ENCODE measurements around the gene WDFY1.

WDFY1 gene

GRCh38 chr2:223937535-223937934 is 7.6 kb downstream of the WDFY1 start:
- H3K4me3 ChIP-seq (ENCODE audit: low read depth, low read length) = no peak overlapping the region
- no peak for TF ChIP-seq CTCF (IDR thresholded peaks at IDR 0.05; ENCODE audit: low read depth, low read length)

- H3K4me3 ChIP-seq (ENCODE audit: low read depth, low read length) = no peak overlapping the region
Measured at GRCh38 chr2:223936862-223937326, 8.2 kb downstream of the WDFY1 start.

GRCh38 chr2:223935459-223936125 is 9.5 kb downstream of the WDFY1 start:
- TF ChIP-seq CTCF (IDR thresholded peaks at IDR 0.05; ENCODE audit: low read depth, low read length) = no peak
- H3K4me3 ChIP-seq (ENCODE audit: low read depth, low read length) = no peak overlapping the region

More at GRCh38 chr2:223936862-223937326, 8.2 kb downstream of the WDFY1 start:
- TF ChIP-seq CTCF (IDR thresholded peaks at IDR 0.05; ENCODE audit: low read depth, low read length) = no peak

GRCh38 chr2:223934870-223935269 is 10.3 kb downstream of the WDFY1 start:
- no peak overlapping the region for H3K4me3 ChIP-seq (ENCODE audit: low read depth, low read length)
- no peak for TF ChIP-seq CTCF (IDR thresholded peaks at IDR 0.05; ENCODE audit: low read depth, low read length)

GRCh38 chr2:223932816-223933800 is 12.0 kb downstream of the WDFY1 start:
- TF ChIP-seq CTCF (IDR thresholded peaks at IDR 0.05; ENCODE audit: low read depth, low read length) = no peak
- H3K4me3 ChIP-seq (ENCODE audit: low read depth, low read length) = no peak overlapping the region

GRCh38 chr2:223930103-223930976 is 14.8 kb downstream of the WDFY1 start:
- no peak overlapping the region for H3K4me3 ChIP-seq (ENCODE audit: low read depth, low read length)
- TF ChIP-seq CTCF (IDR thresholded peaks at IDR 0.05; ENCODE audit: low read depth, low read length) = no peak

Data from WI38 (cell line).